IMR-90 (cell line): ENCODE results near the gene TMEM235. TPM values are rescaled to one million over a fixed set of nuclear protein-coding genes. Genes with fewer than 3 reads are reported as not detected.

Source experiments
- ATAC-seq: fragments of 200-7000 bp; cut with Tn5 transposase; 2 replicates; pipeline ENCODE4 v1.9.1; 2020; ENCODE audit warnings: low read depth, mild to moderate bottlenecking, moderate library complexity
- BruUV-seq: library from RNA; stranded (reverse); fragments of 400-500 nt; replicated peaks from 2 replicates; lab custom pipeline; 2021; lab: Mats Ljungman, UMichigan
- CTCF ChIA-PET: fragments of 300-600 bp; formaldehyde crosslinking; extraction: SDS; loops from one replicate; lab custom pipeline; 2021; ENCODE audit warnings: antibody characterized with exemption; lab: Yijun Ruan, JAX
- POLR2A ChIA-PET: fragments of 300-600 bp; sonication (Branson Sonifier 250); formaldehyde crosslinking; loops from one replicate; lab custom pipeline; 2022; ENCODE audit warnings: antibody characterized with exemption; ENCODE audit not compliant: unreplicated experiment; lab: Charles Lee
- DNase-seq: peaks from one replicate; pipeline ENCODE4 v3.0.0; 2013
- H2AFZ ChIP-seq: replicated peaks from 2 replicates; pipeline ENCODE3; 2013; ENCODE audit warnings: low read length, mild to moderate bottlenecking; ENCODE audit not compliant: poor library complexity
- H2AK5ac ChIP-seq: 2 replicates; pipeline ENCODE4 v1.6.1; 2013; ENCODE audit warnings: low read depth, low read length, inconsistent platforms
- H2AK9ac ChIP-seq: replicated peaks from 2 replicates; pipeline ENCODE3; 2013; ENCODE audit warnings: mild to moderate bottlenecking, low read depth, low read length, moderate library complexity; ENCODE audit not compliant: poor library complexity
- H2BK120ac ChIP-seq: 2 replicates; pipeline ENCODE4 v1.6.1; 2013; ENCODE audit warnings: low read depth, low read length, inconsistent platforms
- H2BK15ac ChIP-seq: 3 replicates; pipeline ENCODE4 v1.6.1; 2013; ENCODE audit warnings: low read depth, low read length, inconsistent platforms
- H2BK20ac ChIP-seq: 2 replicates; pipeline ENCODE4 v1.6.1; 2013; ENCODE audit warnings: low read depth, mild to moderate bottlenecking, inconsistent platforms, low read length, moderate library complexity
- H2BK5ac ChIP-seq: 2 replicates; pipeline ENCODE4 v1.6.1; 2013; ENCODE audit warnings: mild to moderate bottlenecking, low read depth, low read length, inconsistent platforms; ENCODE audit not compliant: poor library complexity, severe bottlenecking
- H3K14ac ChIP-seq: replicated peaks from 2 replicates; pipeline ENCODE4 v1.6.1; 2013; ENCODE audit warnings: low read depth, low read length, inconsistent platforms
- H3K18ac ChIP-seq: 2 replicates; pipeline ENCODE4 v1.6.1; 2013; ENCODE audit warnings: low read depth, low read length, control low read depth
- H3K23ac ChIP-seq: 2 replicates; pipeline ENCODE4 v1.6.1; 2013; ENCODE audit warnings: low read depth, low read length, inconsistent platforms
- H3K27ac ChIP-seq: 2 replicates; pipeline ENCODE4 v1.5.1; 2013; ENCODE audit warnings: mild to moderate bottlenecking, control low read depth, low read length; ENCODE audit not compliant: insufficient read depth
- H3K27me3 ChIP-seq: 2 replicates; pipeline ENCODE4 v1.6.1; 2013; ENCODE audit warnings: low read length; ENCODE audit not compliant: control insufficient read depth, insufficient read depth
- H3K36me3 ChIP-seq: 2 replicates; pipeline ENCODE4 v1.6.1; 2013; ENCODE audit warnings: low read length, mixed read lengths; ENCODE audit not compliant: control insufficient read depth, insufficient read depth
- H3K4ac ChIP-seq: 2 replicates; pipeline ENCODE4 v1.6.1; 2013; ENCODE audit warnings: low read depth, low read length, inconsistent platforms
- H3K4me1 ChIP-seq: 2 replicates; pipeline ENCODE4 v1.6.1; 2013; ENCODE audit warnings: low read length, mixed read lengths; ENCODE audit not compliant: control insufficient read depth, insufficient read depth
- H3K4me2 ChIP-seq: 2 replicates; pipeline ENCODE4 v1.6.1; 2013; ENCODE audit warnings: low read depth, mild to moderate bottlenecking, control low read depth, low read length, moderate library complexity
- H3K4me3 ChIP-seq: 2 replicates; pipeline ENCODE4 v1.5.1; 2013; ENCODE audit warnings: low read depth, mild to moderate bottlenecking, control low read depth, low read length, moderate library complexity; ENCODE audit not compliant: insufficient read depth
- H3K56ac ChIP-seq: 2 replicates; pipeline ENCODE4 v1.6.1; 2013; ENCODE audit warnings: low read length, inconsistent platforms; ENCODE audit not compliant: insufficient read depth; ENCODE audit errors: extremely low read depth
- H3K79me1 ChIP-seq, 2 experiments: 2 replicates each; pipeline ENCODE4 v1.6.1; 2013; ENCODE audit warnings: low read length in 2 of 2, inconsistent platforms in 1 of 2, low read depth in 1 of 2
- H3K9ac ChIP-seq: 2 replicates; pipeline ENCODE4 v1.6.1; 2013; ENCODE audit warnings: low read depth, low read length, control low read depth
- H3K9me1 ChIP-seq: 2 replicates; pipeline ENCODE4 v1.6.1; 2013; ENCODE audit warnings: low read length, inconsistent platforms; ENCODE audit not compliant: insufficient read depth
- H3K9me3 ChIP-seq: 2 replicates; pipeline ENCODE4 v1.6.1; 2013; ENCODE audit warnings: low read length; ENCODE audit not compliant: control insufficient read depth, insufficient read depth
- H4K20me1 ChIP-seq: 2 replicates; pipeline ENCODE4 v1.6.1; 2013; ENCODE audit warnings: low read length, inconsistent platforms; ENCODE audit not compliant: insufficient read depth
- H4K5ac ChIP-seq: 2 replicates; pipeline ENCODE4 v1.6.1; 2013; ENCODE audit warnings: mild to moderate bottlenecking, low read depth, low read length, control low read depth
- H4K8ac ChIP-seq, 2 experiments: 2 replicates each; pipeline ENCODE4 v1.6.1; 2013; ENCODE audit warnings: low read depth in 2 of 2, low read length in 2 of 2, control low read depth in 1 of 2, inconsistent platforms in 1 of 2
- H4K91ac ChIP-seq: 2 replicates; pipeline ENCODE4 v1.6.1; 2013; ENCODE audit warnings: low read depth, low read length, inconsistent platforms; ENCODE audit not compliant: insufficient read depth
- BHLHE40 ChIP-seq: fragments of 150-350 bp; IDR thresholded peaks from 2 replicates; pipeline ENCODE4 v1.6.1; 2016; ENCODE audit warnings: mild to moderate bottlenecking, low read depth, low read length
- ELK1 ChIP-seq: fragments of 150-350 bp; IDR thresholded peaks from 2 replicates; pipeline ENCODE4 v1.6.1; 2016; ENCODE audit warnings: low read depth, mild to moderate bottlenecking, low read length, moderate library complexity, borderline replicate concordance
- MAFK ChIP-seq: IDR thresholded peaks from 2 replicates; pipeline ENCODE4 v1.6.1; 2012; ENCODE audit warnings: low read depth, low read length, improper control_type of control experiment
- POLR2A ChIP-seq: IDR thresholded peaks from 2 replicates; pipeline ENCODE4 v1.6.1; 2012; ENCODE audit warnings: mild to moderate bottlenecking, low read depth, low read length
- SMC3 ChIP-seq: fragments of 150-350 bp; IDR thresholded peaks from 2 replicates; pipeline ENCODE4 v1.6.1; 2016; ENCODE audit warnings: low read depth, mild to moderate bottlenecking, antibody characterized with exemption, low read length, moderate library complexity
- WGBS, 2 experiments: methylation state at CpG; one replicate each; pipeline versions ENCODE4 v1.1.5 to v1.1.7; 2013; ENCODE audit warnings: missing lambda C conversion rate in 2 of 2; ENCODE audit not compliant: insufficient read length in 1 of 2; ENCODE audit errors: extremely low coverage in 2 of 2; 5-methylcytosine and 5-hydroxymethylcytosine counted together
- dilution Hi-C: fragments of 300-500 bp; cut with HindIII; formaldehyde crosslinking; loops from one replicate; pipeline ENCODE4 v1.14.3; 2018; ENCODE audit warnings: low sequenced_read_pairs; ENCODE audit not compliant: unreplicated experiment
- in situ Hi-C: fragments of 300-500 bp; cut with MboI; formaldehyde crosslinking; loops from 3 replicates; pipeline ENCODE4 v1.14.3; 2019; ENCODE audit warnings: low sequenced_read_pairs, inconsistent platforms, mixed read lengths
- intact Hi-C: fragments of 100-400 bp; cut with micrococcal nuclease; formaldehyde crosslinking; loops from 2 replicates; pipeline ENCODE4 v1.10.0; 2022
- polyA plus RNA-seq, 3 experiments: library from polyadenylated mRNA; depleted of rRNA; stranded (reverse); fragments of >200 nt; gene quantifications; 2 replicates each; pipeline ENCODE4 v1.2.3, GENCODE V29; 2012; ENCODE audit warnings: low replicate concordance in 1 of 3
- total RNA-seq: library from RNA; depleted of rRNA; stranded (reverse); fragments of >200 nt; gene quantifications from 2 replicates; pipeline ENCODE4 v1.2.3, GENCODE V29; 2012
- TF ChIP-seq, protein P1 (sequence below): fragments of 150-350 bp; IDR thresholded peaks from 2 replicates; pipeline ENCODE4 v1.6.1; 2017; ENCODE audit warnings: mild to moderate bottlenecking, antibody characterized with exemption, low read length, low read depth

TMEM235 gene
- total and polyA plus RNA-seq, 2 of the 4 experiments (the other 2 are of a cell fraction): not detected

- intact Hi-C loops (no loop called here), dilution Hi-C loops (no loop called here), in situ Hi-C loops (no loop called here)
- Histone ChIP-seq H3K9me1 (no peaks in the 10 kb centered on the region), H3K18ac (no peak overlapping the region), H4K91ac (no peak overlapping the region), H3K27me3 (peaks cover 39% of the 10 kb centered on the region), H2BK5ac (no peak overlapping the region), H2BK15ac (no peak overlapping the region), H2BK120ac (no peak overlapping the region), H3K4me2 (no peak overlapping the region), H4K8ac (no peak overlapping the region), H3K79me1 (no peaks in the 10 kb centered on the region), H3K9me3 (no peaks in the 10 kb centered on the region), H3K4ac (no peak overlapping the region), H3K27ac (no peak overlapping the region), H4K20me1 (no peaks in the 10 kb centered on the region), H2AK9ac (no peak overlapping the region), H3K4me1 (no peaks in the 10 kb centered on the region), H2AK5ac (no peak overlapping the region), H3K23ac (no peak overlapping the region), H3K4me3 (no peak overlapping the region), H3K14ac (no peak overlapping the region), H2AFZ (no peak overlapping the region), H3K9ac (no peak overlapping the region), H3K36me3 (no peaks in the 10 kb centered on the region), H2BK20ac (no peak overlapping the region), H3K56ac (no peak overlapping the region), H4K5ac (no peak overlapping the region)
- ChIA-PET POLR2A (no interaction called here), CTCF (interaction anchor here (0.6 to 1.4 kb wide), 2 partner anchors 15 to 131 kb away, joined by 3 to 5 read pairs; no protein-coding TSS in a partner anchor)
- DNase-seq (no peak), ATAC-seq (no peak)
- no peak for TF ChIP-seq ELK1
- TF ChIP-seq BHLHE40: no peak
- TF ChIP-seq POLR2A: no peak
- TF ChIP-seq, protein P1, sequence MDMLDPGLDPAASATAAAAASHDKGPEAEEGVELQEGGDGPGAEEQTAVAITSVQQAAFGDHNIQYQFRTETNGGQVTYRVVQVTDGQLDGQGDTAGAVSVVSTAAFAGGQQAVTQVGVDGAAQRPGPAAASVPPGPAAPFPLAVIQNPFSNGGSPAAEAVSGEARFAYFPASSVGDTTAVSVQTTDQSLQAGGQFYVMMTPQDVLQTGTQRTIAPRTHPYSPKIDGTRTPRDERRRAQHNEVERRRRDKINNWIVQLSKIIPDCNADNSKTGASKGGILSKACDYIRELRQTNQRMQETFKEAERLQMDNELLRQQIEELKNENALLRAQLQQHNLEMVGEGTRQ: no peak
- TF ChIP-seq MAFK: no peak
- no peak for TF ChIP-seq SMC3
- no TSS peak for BruUV-seq
- WGBS, 2 experiments: 85% methylated on average over 8 of the region's 20 CpGs; no CpG with 5 or more reads in 1 of the 2 experiments
Measured at GRCh38 chr17:78236362-78237127, 5.1 kb downstream of the TMEM235 start.
